BLaER1 treated with 17β-estradiol and CSF1 and Interleukin-3, amounts not matched to agents 10 nM and 100 nM (cell line): Measurements from ENCODE around the gene GUCA1A.

ENCODE experiments used
- H3K27ac ChIP-seq, 11 experiments: shearing (Covaris generic); formaldehyde crosslinking; 2 replicates each; pipeline ENCODE4 v1.8.1; 2022
- H3K27me3 ChIP-seq, 11 experiments: shearing (Covaris generic); formaldehyde crosslinking; 2 replicates each; pipeline ENCODE4 v1.8.1; 2022
- H3K36me3 ChIP-seq, 11 experiments: shearing (Covaris generic); formaldehyde crosslinking; 2 replicates each; pipeline ENCODE4 v1.8.1; 2022
- H3K4me1 ChIP-seq, 10 experiments: shearing (Covaris generic); formaldehyde crosslinking; 2 replicates each; pipeline ENCODE4 v1.8.1; 2022
- H3K4me2 ChIP-seq, 11 experiments: shearing (Covaris generic); formaldehyde crosslinking; 2 replicates each; pipeline ENCODE4 v1.8.1; 2022
- H3K4me3 ChIP-seq, 10 experiments: shearing (Covaris generic); formaldehyde crosslinking; 2 replicates each; pipeline ENCODE4 v1.8.1; 2022
- H3K9ac ChIP-seq, 11 experiments: shearing (Covaris generic); formaldehyde crosslinking; 2 replicates each; pipeline ENCODE4 v1.8.1; 2022
- H3K9me3 ChIP-seq, 11 experiments: shearing (Covaris generic); formaldehyde crosslinking; replicated peaks in 1 of 11; 2 replicates each; pipeline ENCODE4 v1.8.1; 2022
- H4K20me1 ChIP-seq, 11 experiments: shearing (Covaris generic); formaldehyde crosslinking; 2 replicates each; pipeline ENCODE4 v1.8.1; 2022
- Cebpa-rat ChIP-seq, 11 experiments: shearing (Covaris generic); IDR thresholded peaks; 2 replicates each; pipeline ENCODE4 v1.8.1; 2022

Gene GUCA1A

DNA sequence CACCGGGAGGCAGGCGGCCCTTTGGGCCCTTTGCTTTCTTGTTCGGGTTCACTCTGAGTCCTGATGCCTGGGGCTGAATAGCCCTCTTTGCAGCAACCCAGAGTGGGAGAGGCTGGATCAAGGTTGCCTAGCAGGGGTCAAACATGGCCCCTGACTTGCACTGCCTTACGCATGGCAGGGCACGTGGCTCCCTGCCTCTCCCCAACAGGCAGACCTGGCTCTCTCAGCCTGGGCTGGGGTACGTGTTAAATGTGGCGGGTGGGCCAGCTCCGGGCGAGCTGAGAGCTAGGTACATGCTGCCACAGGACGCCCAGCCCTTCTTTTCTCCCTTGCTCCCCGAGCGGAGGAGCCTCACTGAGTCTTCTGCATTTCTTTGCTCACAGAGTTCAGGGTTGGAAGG is 38.0 kb upstream of the GUCA1A start:
- Histone ChIP-seq H3K27ac (no peak overlapping the region), H3K9ac (no peak overlapping the region), H4K20me1 (no peaks in the 10 kb centered on the region), H3K4me3 (no peak overlapping the region), H3K27me3 (peaks cover 0 to 12% (median 6%) of the 10 kb centered on the region in 11 experiments; a peak in 13 of 22 replicates), H3K9me3 (no peaks in the 10 kb centered on the region), H3K4me1 (peaks cover 11 to 18% (median 16%) of the 10 kb centered on the region in 10 experiments), H3K4me2 (no peak overlapping the region), H3K36me3 (no peaks in the 10 kb centered on the region)
- TF ChIP-seq Cebpa-rat (IDR thresholded peaks at IDR 0.05), result no peak

DNA sequence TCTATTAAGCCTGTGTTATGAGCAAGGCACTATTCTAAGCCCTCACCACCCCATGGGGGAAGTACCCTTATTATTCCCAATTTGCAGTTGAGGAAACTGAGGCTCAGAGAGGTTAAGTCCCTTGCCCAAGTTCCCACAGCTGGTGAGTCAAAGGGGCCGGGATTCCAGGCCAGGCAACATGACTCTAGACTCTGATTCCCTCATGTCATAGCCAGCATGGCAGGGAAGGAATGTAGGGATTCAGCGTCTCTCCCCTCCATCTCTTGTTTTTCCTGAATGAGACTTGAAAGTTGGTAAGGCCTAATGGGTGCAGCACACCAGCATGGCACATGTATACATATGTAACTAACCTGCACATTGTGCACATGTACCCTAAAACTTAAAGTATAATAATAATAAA is 37.4 kb upstream of the GUCA1A start:
- Histone ChIP-seq H3K9ac (no peak overlapping the region), H4K20me1 (peaks cover 0 to 3% (median 0%) of the 10 kb centered on the region in 11 experiments; a peak in 1 of 22 replicates), H3K9me3 (no peaks in the 10 kb centered on the region), H3K4me1 (peaks cover 15 to 23% (median 21%) of the 10 kb centered on the region in 10 experiments), H3K4me2 (no peak overlapping the region), H3K36me3 (no peaks in the 10 kb centered on the region), H3K27me3 (peaks cover 3 to 18% (median 11%) of the 10 kb centered on the region in 11 experiments), H3K27ac (no peak overlapping the region), H3K4me3 (no peak overlapping the region)
- no peak for TF ChIP-seq Cebpa-rat (IDR thresholded peaks at IDR 0.05)

DNA sequence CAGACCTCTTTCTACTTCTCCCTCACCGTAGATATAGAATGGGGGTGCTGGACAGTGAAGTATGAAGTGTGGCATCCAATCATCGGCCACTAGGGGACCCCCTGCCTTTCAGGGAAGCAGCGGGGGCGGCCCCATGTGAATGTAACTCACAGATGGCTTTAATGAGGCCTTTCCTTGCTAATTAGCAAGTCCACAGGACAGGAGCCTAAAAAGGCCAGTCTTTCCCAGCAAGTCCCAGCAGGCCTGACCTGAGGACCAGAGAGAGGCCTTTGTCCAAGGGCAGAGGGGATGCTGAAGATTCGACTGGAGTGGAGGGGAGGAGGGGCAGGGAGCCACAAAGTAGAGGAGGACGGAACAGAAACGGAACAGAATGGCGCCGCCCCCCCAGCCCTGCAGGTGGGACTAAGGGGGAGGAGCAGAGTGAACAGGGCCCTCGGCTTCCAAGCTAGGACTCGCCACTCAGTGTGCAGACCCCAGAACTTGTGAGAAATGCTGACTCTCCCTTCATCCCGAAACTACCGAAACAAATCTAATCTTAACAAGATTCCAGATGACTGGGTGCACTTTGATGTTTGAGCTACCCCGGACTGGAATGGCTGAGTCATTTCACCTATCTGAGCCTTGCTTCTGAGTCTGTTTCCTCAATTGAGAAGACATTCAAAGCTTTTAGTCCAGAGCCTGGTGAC is 36.5 kb upstream of the GUCA1A start:
- Histone ChIP-seq H3K9me3 (no peaks in the 10 kb centered on the region), H3K27me3 (peaks cover 12 to 27% (median 21%) of the 10 kb centered on the region in 11 experiments), H3K36me3 (no peaks in the 10 kb centered on the region), H3K4me2 (peak overlapping the region; percentile 42 to 78 (median 63); a peak in 20 of 22 replicates), H3K4me1 (peaks cover 15 to 25% (median 22%) of the 10 kb centered on the region in 10 experiments), H3K27ac (peak overlapping the region in 1 of 11 experiments; percentile 24; a peak in 2 of 22 replicates), H4K20me1 (peaks cover 0 to 9% (median 0%) of the 10 kb centered on the region in 11 experiments; a peak in 2 of 22 replicates), H3K9ac (peak overlapping the region in 6 of 11 experiments; percentile 1 to 50 (median 19); a peak in 10 of 22 replicates), H3K4me3 (no peak overlapping the region)
- no peak for TF ChIP-seq Cebpa-rat (IDR thresholded peaks at IDR 0.05)

DNA sequence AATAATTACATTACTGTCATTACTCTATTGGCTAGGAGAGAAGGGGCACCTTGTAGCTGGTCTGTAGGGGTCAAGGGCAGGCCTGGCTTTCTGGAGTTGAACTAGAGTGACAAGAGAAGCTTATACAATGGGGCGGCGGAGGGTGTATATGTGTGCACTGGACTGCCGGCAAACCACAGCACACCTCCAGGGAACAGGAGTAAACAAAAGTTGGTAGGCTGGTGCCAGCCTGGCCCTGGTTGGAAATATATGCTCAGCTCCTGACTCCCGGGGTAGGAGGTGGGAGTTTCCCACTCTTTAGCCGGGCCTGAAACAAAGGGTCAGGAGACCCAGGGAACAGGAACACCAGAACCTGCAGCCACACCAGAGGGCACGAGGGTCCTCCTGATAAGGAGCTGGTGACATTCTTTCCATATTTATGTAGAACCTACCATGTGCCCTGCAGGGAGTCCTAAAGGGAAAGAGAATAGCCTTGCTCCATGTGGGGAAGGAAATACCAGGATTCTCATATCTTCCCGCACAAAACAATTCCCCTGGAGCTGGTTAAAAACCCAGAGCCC is 35.9 kb upstream of the GUCA1A start:
- H3K27me3 ChIP-seq, result peaks cover 18 to 33% (median 27%) of the 10 kb centered on the region in 11 experiments
- peaks cover 20 to 30% (median 27%) of the 10 kb centered on the region in 10 experiments for H3K4me1 ChIP-seq
- H4K20me1 ChIP-seq, result peaks cover 0 to 14% (median 0%) of the 10 kb centered on the region in 11 experiments; a peak in 2 of 22 replicates
- no peak overlapping the region for H3K4me3 ChIP-seq
- no peaks in the 10 kb centered on the region for H3K9me3 ChIP-seq
- TF ChIP-seq Cebpa-rat (IDR thresholded peaks at IDR 0.05), result no peak
- H3K9ac ChIP-seq, result no peak overlapping the region; a peak in 1 of 22 replicates
- H3K4me2 ChIP-seq, result peak overlapping the region in 10 of 11 experiments; percentile 42 to 78 (median 64); a peak in 15 of 22 replicates
- H3K27ac ChIP-seq, result no peak overlapping the region
- no peaks in the 10 kb centered on the region for H3K36me3 ChIP-seq

DNA sequence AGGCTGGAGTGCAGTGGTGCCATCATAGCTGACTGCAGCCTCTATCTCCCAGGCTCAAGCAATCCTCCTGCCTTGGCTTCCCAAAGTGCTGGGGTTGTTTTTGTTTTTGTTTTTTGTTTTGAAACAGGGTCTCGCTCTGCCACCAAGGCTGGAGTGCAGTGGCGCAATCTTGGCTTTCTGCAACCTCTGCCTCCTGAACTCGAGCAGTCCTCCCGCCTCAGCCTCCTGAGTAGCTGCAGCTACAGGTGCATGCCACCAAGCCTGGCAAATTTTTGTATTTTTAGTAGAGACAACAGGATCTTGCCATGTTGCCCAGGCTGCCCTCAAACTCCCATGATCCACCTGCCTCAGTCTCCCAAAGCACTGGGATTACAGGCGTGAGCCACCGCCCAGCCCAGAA is 35.0 kb upstream of the GUCA1A start:
- Histone ChIP-seq H3K36me3 (no peaks in the 10 kb centered on the region), H3K9me3 (no peaks in the 10 kb centered on the region), H4K20me1 (peaks cover 0 to 16% (median 0%) of the 10 kb centered on the region in 11 experiments; a peak in 3 of 22 replicates), H3K4me3 (no peak overlapping the region), H3K27ac (no peak overlapping the region), H3K9ac (no peak overlapping the region), H3K4me1 (peaks cover 26 to 35% (median 31%) of the 10 kb centered on the region in 10 experiments), H3K4me2 (no peak overlapping the region), H3K27me3 (peaks cover 27 to 43% (median 36%) of the 10 kb centered on the region in 11 experiments)
- TF ChIP-seq Cebpa-rat (IDR thresholded peaks at IDR 0.05), result no peak

GRCh38 chr6:42138630-42139619 is 34.2 kb upstream of the GUCA1A start:
- Histone ChIP-seq H3K27me3 (peaks cover 35 to 50% (median 43%) of the 10 kb centered on the region in 11 experiments), H3K27ac (no peak overlapping the region), H4K20me1 (peaks cover 0 to 16% (median 0%) of the 10 kb centered on the region in 11 experiments; a peak in 3 of 22 replicates), H3K4me1 (peaks cover 26 to 35% (median 31%) of the 10 kb centered on the region in 10 experiments), H3K4me2 (no peak overlapping the region), H3K9ac (no peak overlapping the region), H3K9me3 (no peaks in the 10 kb centered on the region), H3K36me3 (no peaks in the 10 kb centered on the region), H3K4me3 (no peak overlapping the region)
- no peak for TF ChIP-seq Cebpa-rat (IDR thresholded peaks at IDR 0.05)

DNA sequence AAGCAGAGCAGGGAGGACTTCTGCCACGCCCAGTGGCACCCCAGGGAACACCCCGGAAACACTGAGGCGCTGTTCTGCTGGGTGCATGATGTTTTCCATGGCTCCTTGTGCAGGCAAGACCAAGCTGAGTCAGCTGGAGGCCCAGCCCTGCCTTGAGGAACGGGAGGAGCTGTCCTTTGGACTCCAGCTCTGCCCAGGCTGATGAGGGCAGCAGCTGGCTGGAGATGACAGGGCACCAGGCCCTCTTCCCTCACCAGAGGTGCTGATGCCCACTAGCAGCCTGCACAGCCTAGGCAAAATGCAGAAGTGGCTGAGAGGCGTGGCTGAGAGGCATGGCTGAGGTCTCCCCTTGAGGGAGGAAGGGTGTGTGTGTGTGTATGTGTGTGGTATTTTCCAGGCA is 33.1 kb upstream of the GUCA1A start:
- Histone ChIP-seq H3K9ac (no peak overlapping the region), H3K36me3 (no peaks in the 10 kb centered on the region), H3K4me2 (peak overlapping the region; percentile 7 to 64 (median 34); a peak in 18 of 22 replicates), H3K4me1 (peaks cover 26 to 35% (median 31%) of the 10 kb centered on the region in 10 experiments), H4K20me1 (peaks cover 0 to 16% (median 0%) of the 10 kb centered on the region in 11 experiments; a peak in 3 of 22 replicates), H3K27ac (no peak overlapping the region), H3K4me3 (no peak overlapping the region), H3K9me3 (no peaks in the 10 kb centered on the region), H3K27me3 (peaks cover 37 to 53% (median 46%) of the 10 kb centered on the region in 11 experiments)
- no peak for TF ChIP-seq Cebpa-rat (IDR thresholded peaks at IDR 0.05)

DNA sequence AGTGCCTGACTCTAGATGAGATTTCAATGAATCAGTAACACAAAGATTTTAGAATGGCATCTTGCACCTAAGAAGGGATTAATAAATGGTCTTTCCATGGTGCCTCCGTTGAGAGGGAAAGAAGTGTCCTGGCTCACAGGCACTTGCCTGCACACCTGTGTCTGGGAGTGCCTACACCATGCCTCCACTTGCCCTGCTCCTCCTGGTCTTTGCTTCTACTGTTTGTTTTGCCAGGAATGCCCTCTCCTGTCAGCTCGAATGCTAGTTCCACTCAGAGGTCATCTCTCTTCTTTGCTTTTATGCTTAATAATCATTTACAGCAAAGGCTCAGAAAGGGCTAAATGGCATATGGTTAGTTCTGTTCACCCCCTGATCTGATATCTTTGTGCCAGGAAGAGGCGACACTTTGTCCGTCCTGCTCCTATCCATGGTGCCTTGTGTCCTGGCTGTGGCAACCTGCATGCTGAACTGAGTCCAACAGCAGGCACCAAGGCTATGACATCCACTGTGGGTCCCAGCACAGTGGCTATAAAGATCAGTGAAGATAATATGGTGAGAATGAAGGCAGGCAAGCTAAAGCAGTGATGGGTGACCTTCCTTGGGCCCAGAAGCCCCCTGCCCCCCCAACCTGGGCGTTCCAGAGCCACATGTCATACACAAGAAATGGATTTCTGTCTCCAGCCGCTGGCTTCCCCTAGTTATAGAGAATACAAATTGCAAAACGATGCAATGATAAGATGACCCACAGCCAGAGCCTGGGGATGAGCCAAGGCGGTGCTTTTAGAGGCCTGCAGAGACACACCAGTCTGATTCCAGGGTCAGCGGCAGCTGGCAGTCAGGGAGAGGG is 32.2 kb upstream of the GUCA1A start:
- Histone ChIP-seq H3K27me3 (peaks cover 37 to 53% (median 46%) of the 10 kb centered on the region in 11 experiments), H3K36me3 (no peaks in the 10 kb centered on the region), H4K20me1 (peaks cover 0 to 16% (median 0%) of the 10 kb centered on the region in 11 experiments; a peak in 3 of 22 replicates), H3K27ac (no peak overlapping the region), H3K4me2 (peak overlapping the region in 6 of 11 experiments; percentile 7 to 47 (median 30); a peak in 8 of 22 replicates), H3K4me1 (peaks cover 26 to 35% (median 31%) of the 10 kb centered on the region in 10 experiments), H3K9me3 (no peaks in the 10 kb centered on the region), H3K4me3 (no peak overlapping the region), H3K9ac (no peak overlapping the region)
- no peak for TF ChIP-seq Cebpa-rat (IDR thresholded peaks at IDR 0.05)
